SK-N-MC (cell line): Measurements from ENCODE around the gene ABLIM1.

ENCODE experiments used
- DNase-seq: peaks from one replicate; pipeline ENCODE4 v3.0.0-alpha.2; 2011; ENCODE audit warnings: low read depth, low spot score
- H3K27ac ChIP-seq: fragments of 200-600 bp; sonication (generic); 2 replicates; pipeline ENCODE4 v1.5.1; 2016; ENCODE audit warnings: mixed run types
- H3K36me3 ChIP-seq: fragments of 200-600 bp; sonication (generic); 2 replicates; pipeline ENCODE4 v1.6.1; 2017; ENCODE audit warnings: antibody characterized with exemption, low read length, mixed read lengths; ENCODE audit not compliant: insufficient read depth
- H3K4me3 ChIP-seq: fragments of 200-600 bp; sonication (generic); 2 replicates; pipeline ENCODE4 v1.5.1; 2016
- H3K9ac ChIP-seq: fragments of 200-600 bp; sonication (generic); 2 replicates; pipeline ENCODE4 v1.8.0; 2017; ENCODE audit warnings: mixed run types, mixed read lengths; ENCODE audit not compliant: insufficient read length
- H3K9me3 ChIP-seq: fragments of 200-600 bp; sonication (generic); 2 replicates; pipeline ENCODE4 v1.6.1; 2017; ENCODE audit warnings: low read depth, mild to moderate bottlenecking, antibody characterized with exemption, low read length, moderate library complexity, mixed read lengths
- EZH2 ChIP-seq: fragments of 200-600 bp; sonication (generic); IDR thresholded peaks from one replicate; pipeline ENCODE4 v1.6.1; 2017; ENCODE audit warnings: antibody characterized with exemption
- FOXP2 ChIP-seq: optimal IDR thresholded peaks from 2 replicates; pipeline ENCODE3; 2011; ENCODE audit warnings: mild to moderate bottlenecking, moderate library complexity; ENCODE audit not compliant: insufficient read depth; ENCODE audit errors: extremely low read length, control extremely low read depth
- POLR2AphosphoS5 ChIP-seq: IDR thresholded peaks from 2 replicates; pipeline ENCODE4 v1.6.1; 2012; ENCODE audit warnings: mild to moderate bottlenecking, low read depth, low read length, borderline replicate concordance

ABLIM1 gene

GRCh38 chr10:114547056-114547455, 111.0 kb downstream of the ABLIM1 start:
- no peak for TF ChIP-seq FOXP2
- no peak for TF ChIP-seq POLR2AphosphoS5
- no peak for TF ChIP-seq EZH2
- Histone ChIP-seq H3K4me3 (no peak overlapping the region), H3K36me3 (no peaks in the 10 kb centered on the region), H3K27ac (no peak overlapping the region), H3K9me3 (no peaks in the 10 kb centered on the region), H3K9ac (no peak overlapping the region)
- no peak for DNase-seq

- no peak for TF ChIP-seq POLR2AphosphoS5
- TF ChIP-seq EZH2, result no peak
- TF ChIP-seq FOXP2, result no peak
- H3K9ac ChIP-seq, result no peak overlapping the region
- H3K36me3 ChIP-seq, result no peaks in the 10 kb centered on the region
- H3K27ac ChIP-seq, result no peak overlapping the region
- no peaks in the 10 kb centered on the region for H3K9me3 ChIP-seq
- H3K4me3 ChIP-seq, result no peak overlapping the region
- no peak for DNase-seq
These were observed 112.3 kb downstream of the ABLIM1 start for GRCh38 chr10:114545819-114546218.

GRCh38 chr10:114545071-114545470, 113.0 kb downstream of the ABLIM1 start:
- DNase-seq, result no peak
- Histone ChIP-seq H3K9me3 (no peaks in the 10 kb centered on the region), H3K9ac (no peak overlapping the region), H3K27ac (no peak overlapping the region), H3K4me3 (no peak overlapping the region), H3K36me3 (no peaks in the 10 kb centered on the region)
- TF ChIP-seq EZH2 (no peak), FOXP2 (no peak), POLR2AphosphoS5 (no peak)

- Histone ChIP-seq H3K36me3 (no peaks in the 10 kb centered on the region), H3K9me3 (no peaks in the 10 kb centered on the region), H3K9ac (no peak overlapping the region), H3K27ac (no peak overlapping the region), H3K4me3 (no peak overlapping the region)
- no peak for TF ChIP-seq EZH2
- TF ChIP-seq POLR2AphosphoS5, result no peak
- no peak for TF ChIP-seq FOXP2
- no peak for DNase-seq
These were observed 113.9 kb downstream of the ABLIM1 start for GRCh38 chr10:114544045-114544659.

- DNase-seq, result no peak
- no peak for TF ChIP-seq POLR2AphosphoS5
- no peak for TF ChIP-seq EZH2
- no peak for TF ChIP-seq FOXP2
- no peak overlapping the region for H3K4me3 ChIP-seq
- no peak overlapping the region for H3K27ac ChIP-seq
- H3K9me3 ChIP-seq, result no peaks in the 10 kb centered on the region
- H3K36me3 ChIP-seq, result no peaks in the 10 kb centered on the region
- no peak overlapping the region for H3K9ac ChIP-seq
These were observed 114.6 kb downstream of the ABLIM1 start for GRCh38 chr10:114543456-114543855.

GRCh38 chr10:114542373-114542772, 115.7 kb downstream of the ABLIM1 start:
- Histone ChIP-seq H3K4me3 (no peak overlapping the region), H3K27ac (no peak overlapping the region), H3K9me3 (no peaks in the 10 kb centered on the region), H3K9ac (no peak overlapping the region), H3K36me3 (no peaks in the 10 kb centered on the region)
- DNase-seq, result no peak
- TF ChIP-seq EZH2 (no peak), POLR2AphosphoS5 (no peak), FOXP2 (no peak)

GRCh38 chr10:114541797-114542160, 116.3 kb downstream of the ABLIM1 start:
- no peak overlapping the region for H3K4me3 ChIP-seq
- TF ChIP-seq POLR2AphosphoS5 (no peak), FOXP2 (no peak), EZH2 (no peak)
- no peaks in the 10 kb centered on the region for H3K36me3 ChIP-seq
- no peak overlapping the region for H3K9ac ChIP-seq
- DNase-seq, result no peak
- no peak overlapping the region for H3K27ac ChIP-seq
- no peaks in the 10 kb centered on the region for H3K9me3 ChIP-seq

- Histone ChIP-seq H3K27ac (no peak overlapping the region), H3K36me3 (no peaks in the 10 kb centered on the region), H3K9me3 (no peaks in the 10 kb centered on the region), H3K9ac (no peak overlapping the region), H3K4me3 (no peak overlapping the region)
- no peak for TF ChIP-seq POLR2AphosphoS5
- no peak for TF ChIP-seq EZH2
- no peak for TF ChIP-seq FOXP2
- no peak for DNase-seq
These were observed 116.8 kb downstream of the ABLIM1 start for GRCh38 chr10:114541081-114541796.
